ENCODE results near the gene GCGR.

Gene GCGR

GRCh38 chr17:81813371-81813684 lies 9.4 kb downstream of the GCGR start:
- Histone ChIP-seq H3K4me1 (ENCODE audit: insufficient read depth, low read length, severe bottlenecking) (no peaks in the 10 kb centered on the region), H3K4me3 (ENCODE audit: low read depth, low read length, poor library complexity, severe bottlenecking) (no peak overlapping the region), H3K27ac (ENCODE audit: low read depth, low read length, poor library complexity, severe bottlenecking) (no peak overlapping the region), H3F3A (ENCODE audit: insufficient read depth, low read length) (no peaks in the 10 kb centered on the region), H3K9me3 (ENCODE audit: low read length) (no peaks in the 10 kb centered on the region), H3K9ac (ENCODE audit: low read length) (no peak overlapping the region), H3K27me3 (ENCODE audit: insufficient read depth, low read length) (peaks cover 8% of the 10 kb centered on the region; the same call in 1 of the 2 replicates), H3K9me2 (ENCODE audit: low read depth, low read length) (no peaks in the 10 kb centered on the region), H2AFZ (ENCODE audit: low read length) (no peak overlapping the region), H3K36me3 (ENCODE audit: insufficient read depth, low read length) (no peaks in the 10 kb centered on the region), H3K4me2 (ENCODE audit: low read length) (no peak overlapping the region), H4K20me1 (ENCODE audit: insufficient read depth, low read length) (no peaks in the 10 kb centered on the region), H3K79me2 (ENCODE audit: insufficient read depth, low read length) (no peaks in the 10 kb centered on the region)
- TF ChIP-seq EZH2 (IDR thresholded peaks at IDR 0.05; ENCODE audit: borderline replicate concordance, low read length) (no peak), CTCF (IDR thresholded peaks at IDR 0.05; ENCODE audit: low read length) (no peak)

- Histone ChIP-seq H3K4me1 (ENCODE audit: insufficient read depth, low read length, severe bottlenecking) (no peaks in the 10 kb centered on the region), H3K27ac (ENCODE audit: low read depth, low read length, poor library complexity, severe bottlenecking) (no peak overlapping the region), H3K9me2 (ENCODE audit: low read depth, low read length) (no peaks in the 10 kb centered on the region), H4K20me1 (ENCODE audit: insufficient read depth, low read length) (no peaks in the 10 kb centered on the region), H3K36me3 (ENCODE audit: insufficient read depth, low read length) (no peaks in the 10 kb centered on the region), H3K9ac (ENCODE audit: low read length) (no peak overlapping the region), H3K4me3 (ENCODE audit: low read depth, low read length, poor library complexity, severe bottlenecking) (no peak overlapping the region), H3K4me2 (ENCODE audit: low read length) (no peak overlapping the region), H2AFZ (ENCODE audit: low read length) (no peak overlapping the region), H3F3A (ENCODE audit: insufficient read depth, low read length) (no peaks in the 10 kb centered on the region), H3K9me3 (ENCODE audit: low read length) (no peaks in the 10 kb centered on the region), H3K27me3 (ENCODE audit: insufficient read depth, low read length) (peaks cover 7% of the 10 kb centered on the region; the same call in 1 of the 2 replicates), H3K79me2 (ENCODE audit: insufficient read depth, low read length) (no peaks in the 10 kb centered on the region)
- no peak for TF ChIP-seq EZH2 (IDR thresholded peaks at IDR 0.05; ENCODE audit: borderline replicate concordance, low read length)
- no peak for TF ChIP-seq CTCF (IDR thresholded peaks at IDR 0.05; ENCODE audit: low read length)
Measured at GRCh38 chr17:81813861-81814683, 10.1 kb downstream of the GCGR start.

GRCh38 chr17:81814748-81815645 lies 11.0 kb downstream of the GCGR start:
- Histone ChIP-seq H3K27ac (ENCODE audit: low read depth, low read length, poor library complexity, severe bottlenecking) (no peak overlapping the region), H3K4me2 (ENCODE audit: low read length) (no peak overlapping the region), H3K27me3 (ENCODE audit: insufficient read depth, low read length) (peaks cover 4% of the 10 kb centered on the region; the same call in 1 of the 2 replicates), H3K9me3 (ENCODE audit: low read length) (no peaks in the 10 kb centered on the region), H3K36me3 (ENCODE audit: insufficient read depth, low read length) (no peaks in the 10 kb centered on the region), H3K9ac (ENCODE audit: low read length) (no peak overlapping the region), H3K4me3 (ENCODE audit: low read depth, low read length, poor library complexity, severe bottlenecking) (no peak overlapping the region), H3F3A (ENCODE audit: insufficient read depth, low read length) (no peaks in the 10 kb centered on the region), H3K4me1 (ENCODE audit: insufficient read depth, low read length, severe bottlenecking) (no peaks in the 10 kb centered on the region), H2AFZ (ENCODE audit: low read length) (no peak overlapping the region), H3K9me2 (ENCODE audit: low read depth, low read length) (no peaks in the 10 kb centered on the region), H4K20me1 (ENCODE audit: insufficient read depth, low read length) (no peaks in the 10 kb centered on the region), H3K79me2 (ENCODE audit: insufficient read depth, low read length) (no peaks in the 10 kb centered on the region)
- TF ChIP-seq CTCF (IDR thresholded peaks at IDR 0.05; ENCODE audit: low read length) (no peak), EZH2 (IDR thresholded peaks at IDR 0.05; ENCODE audit: borderline replicate concordance, low read length) (no peak)

All from OCI-LY1 (cell line).